ENCODE measurements around the gene KRTAP19-3. TPM values are rescaled to one million over a fixed set of nuclear protein-coding genes. Genes with fewer than 3 reads are reported as not detected.
"Not testable (repeated sequence)": the region's sequence is repeated elsewhere in the genome, so short reads cannot be mapped to it uniquely, and the experiment has no call there.

KRTAP19-3 gene
- polyA plus RNA-seq = not detected

DNA sequence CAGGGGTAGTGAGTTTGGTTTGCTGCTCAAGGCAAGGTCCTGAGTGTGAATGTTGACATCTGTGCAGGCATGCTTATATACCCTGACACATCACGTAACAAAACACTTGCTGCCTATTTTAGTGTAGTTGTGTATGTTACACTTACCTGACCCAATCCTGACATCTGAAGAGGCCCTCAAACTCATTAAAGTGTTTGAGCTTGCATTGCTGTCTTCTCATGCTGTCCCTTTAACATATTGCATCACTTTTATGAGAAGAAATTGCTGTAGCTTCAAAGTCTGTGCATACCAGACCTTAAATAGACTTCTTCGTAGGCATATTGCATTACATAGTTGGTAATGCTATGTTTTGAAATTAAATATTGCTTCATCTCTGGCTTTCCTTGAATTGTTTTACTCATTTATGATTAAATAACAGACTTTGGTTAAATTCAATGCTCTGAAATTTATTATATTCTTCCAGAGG lies at the start of gene KRTAP19-3:
TSS of gene KRTAP19-3 (minus strand) at position 51 of the 466 bp plus-strand sequence. CDS start 56 bp downstream, outside the sequence.
- no peak within 1 kb of the TSS for H3K4me3 Mint-ChIP-seq
- no peaks in the 10 kb centered on the region for H3K4me1 Mint-ChIP-seq
- H3K27me3 Mint-ChIP-seq = no peaks in the 10 kb centered on the region
- no peaks in the 10 kb centered on the region for H3K36me3 Mint-ChIP-seq
- H3K27ac Mint-ChIP-seq = no peak within 1 kb of the TSS
- H3K9me3 Mint-ChIP-seq = peaks cover 0 to 13% (median 4%) of the 10 kb centered on the region in 3 donors

DNA sequence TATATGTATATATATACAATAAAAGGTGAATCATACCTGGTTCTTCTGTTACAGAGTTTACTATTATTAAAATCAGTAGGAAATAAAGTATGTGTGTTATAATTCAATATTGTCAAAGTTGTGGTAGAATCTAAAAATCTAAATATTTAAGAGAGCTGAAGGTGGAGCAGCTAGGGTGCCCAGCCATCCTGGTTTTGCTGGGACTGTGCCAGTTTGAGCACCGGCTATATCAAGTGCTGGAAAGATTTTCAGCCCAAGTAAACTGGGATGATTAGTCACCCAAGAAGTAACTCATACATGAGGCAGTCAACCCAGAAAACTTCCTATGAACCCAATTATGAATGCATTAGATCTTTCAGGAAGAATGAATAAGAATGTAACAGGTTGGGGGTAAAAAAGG lies 27.1 kb upstream of the KRTAP19-3 start:
- H3K4me3 Mint-ChIP-seq = no peak overlapping the region
- peaks cover 2% of the 10 kb centered on the region for H3K36me3 Mint-ChIP-seq
- peaks cover 0 to 1% (median 0%) of the 10 kb centered on the region in 3 donors for H3K4me1 Mint-ChIP-seq
- peaks cover 0 to 11% (median 4%) of the 10 kb centered on the region in 3 donors for H3K9me3 Mint-ChIP-seq
- no peak overlapping the region for H3K27ac Mint-ChIP-seq
- H3K27me3 Mint-ChIP-seq = no peaks in the 10 kb centered on the region

DNA sequence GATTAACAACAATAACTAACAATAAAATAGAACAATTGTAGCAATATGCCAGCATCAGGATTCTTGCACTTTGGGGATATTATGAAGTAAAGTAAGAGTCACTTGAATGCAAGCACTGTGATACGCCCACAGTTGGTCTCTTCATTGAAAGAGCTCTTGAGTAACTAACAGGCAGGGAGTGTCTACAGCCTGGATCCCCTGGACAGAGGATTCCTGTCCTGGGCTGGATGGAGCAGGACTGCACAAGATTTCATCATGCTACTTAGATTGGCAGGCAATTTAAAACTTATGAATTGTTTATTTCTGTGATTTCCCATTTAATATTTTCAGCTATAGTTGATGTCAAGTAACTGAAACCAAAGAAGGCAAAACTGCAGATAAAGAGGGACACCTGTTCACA lies 23.9 kb upstream of the KRTAP19-3 start:
- peaks cover 0 to 1% (median 0%) of the 10 kb centered on the region in 3 donors for H3K4me1 Mint-ChIP-seq
- H3K4me3 Mint-ChIP-seq = no peak overlapping the region
- H3K36me3 Mint-ChIP-seq = no peaks in the 10 kb centered on the region
- H3K27ac Mint-ChIP-seq = no peak overlapping the region
- H3K27me3 Mint-ChIP-seq = no peaks in the 10 kb centered on the region
- H3K9me3 Mint-ChIP-seq = peaks cover 0 to 8% (median 4%) of the 10 kb centered on the region in 3 donors

- not testable (repeated sequence) for H3K9me3 Mint-ChIP-seq, H3K4me3 Mint-ChIP-seq, H3K27me3 Mint-ChIP-seq, H3K36me3 Mint-ChIP-seq, H3K4me1 Mint-ChIP-seq, H3K27ac Mint-ChIP-seq
These were observed 13.9 kb upstream of the KRTAP19-3 start for GRCh38 chr21:30505621-30506205.

DNA sequence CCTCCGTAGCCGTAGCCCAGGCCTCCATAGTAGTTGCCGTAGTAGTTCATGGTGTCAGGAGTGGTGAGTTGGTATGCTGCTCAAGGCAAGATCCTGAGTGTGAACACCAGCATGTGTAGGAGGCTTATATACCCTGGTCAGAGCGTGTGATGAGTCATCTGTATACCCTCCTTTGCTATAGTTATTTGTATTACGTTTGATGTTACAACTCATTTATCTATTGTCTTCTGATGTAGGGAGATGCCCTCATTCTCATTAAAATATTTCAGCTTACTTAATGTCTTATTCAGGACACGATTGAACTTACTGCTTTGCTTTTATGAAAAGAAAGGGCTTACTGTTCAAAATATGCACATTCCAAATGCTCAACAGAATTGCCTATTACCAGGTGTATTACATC lies 10.2 kb upstream of the KRTAP19-3 start, which contains the start of gene KRTAP19-5:
TSS of gene KRTAP19-5 (minus strand) at position 101 of the 400 bp plus-strand sequence. CDS start at position 50, 51 bp downstream.
- H3K36me3 Mint-ChIP-seq = no peaks in the 10 kb centered on the region
- H3K4me3 Mint-ChIP-seq = no peak within 1 kb of the TSS
- no peak within 1 kb of the TSS for H3K27ac Mint-ChIP-seq
- no peaks in the 10 kb centered on the region for H3K4me1 Mint-ChIP-seq
- H3K27me3 Mint-ChIP-seq = no peaks in the 10 kb centered on the region
- peaks cover 0 to 4% (median 0%) of the 10 kb centered on the region in 3 donors for H3K9me3 Mint-ChIP-seq

DNA sequence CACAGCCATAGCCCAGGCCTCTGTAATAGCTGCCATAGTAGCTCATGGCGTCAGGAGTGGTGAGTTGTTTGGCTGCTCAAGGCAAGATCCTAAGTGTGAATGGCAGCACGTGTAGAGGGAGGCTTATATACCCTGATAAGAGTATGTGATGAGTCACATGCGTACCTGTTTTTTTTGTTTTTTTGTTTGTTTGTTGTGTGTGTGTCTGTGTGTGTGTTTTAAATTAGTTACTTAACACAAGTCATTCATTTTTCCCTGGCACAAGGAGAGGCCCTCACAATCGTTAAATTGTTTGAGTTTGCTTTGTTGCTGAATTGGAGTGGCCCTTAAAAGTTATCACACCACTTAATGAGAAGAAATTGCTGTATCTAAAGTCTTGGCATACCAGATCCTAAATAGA lies 5.3 kb upstream of the KRTAP19-3 start, which contains the start of gene KRTAP19-4:
TSS of gene KRTAP19-4 (minus strand) at position 101 of the 400 bp plus-strand sequence. CDS start at position 46, 55 bp downstream.
- Mint-ChIP-seq H3K27ac (no peak within 1 kb of the TSS), H3K4me1 (no peaks in the 10 kb centered on the region), H3K27me3 (no peaks in the 10 kb centered on the region), H3K36me3 (no peaks in the 10 kb centered on the region), H3K9me3 (peaks cover 0 to 4% (median 0%) of the 10 kb centered on the region in 3 donors), H3K4me3 (no peak within 1 kb of the TSS)

GRCh38 chr21:30487336-30487735 lies 4.5 kb downstream of the KRTAP19-3 start, which contains the start of gene KRTAP19-2:
TSS of gene KRTAP19-2 (minus strand) at chr21:30487436. CDS start at chr21:30487348, 88 bp downstream.
- Mint-ChIP-seq H3K27me3 (no peaks in the 10 kb centered on the region), H3K36me3 (no peaks in the 10 kb centered on the region), H3K4me3 (no peak within 1 kb of the TSS), H3K9me3 (peaks cover 3 to 25% (median 5%) of the 10 kb centered on the region in 3 donors), H3K27ac (no peak within 1 kb of the TSS), H3K4me1 (no peaks in the 10 kb centered on the region)

DNA sequence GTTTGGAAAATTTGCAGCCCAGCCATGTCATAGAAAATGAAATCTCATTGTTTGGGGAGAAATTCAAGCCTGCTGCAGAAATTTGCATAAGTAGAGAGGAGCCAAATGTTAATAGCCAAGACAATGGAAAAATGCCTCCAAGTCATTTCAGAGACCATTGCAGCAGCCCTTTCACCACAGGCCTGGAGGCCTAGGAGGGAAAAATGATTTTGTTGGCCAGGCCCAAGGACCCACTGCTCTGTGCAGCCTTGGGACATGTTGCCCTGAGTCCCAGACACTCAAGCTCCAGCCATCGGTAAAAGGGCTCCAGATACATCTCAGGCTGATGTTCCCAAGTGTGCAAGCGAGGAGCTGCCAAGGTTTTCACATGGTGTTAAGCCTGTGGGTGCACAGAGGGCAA lies 5.6 kb downstream of the KRTAP19-3 start:
- no peaks in the 10 kb centered on the region for H3K27me3 Mint-ChIP-seq
- no peaks in the 10 kb centered on the region for H3K4me1 Mint-ChIP-seq
- no peak overlapping the region for H3K27ac Mint-ChIP-seq
- H3K36me3 Mint-ChIP-seq = no peaks in the 10 kb centered on the region
- H3K9me3 Mint-ChIP-seq = peaks cover 3 to 25% (median 5%) of the 10 kb centered on the region in 3 donors
- no peak overlapping the region for H3K4me3 Mint-ChIP-seq

GRCh38 chr21:30482130-30482529 lies 9.7 kb downstream of the KRTAP19-3 start:
- Mint-ChIP-seq H3K27me3 (no peaks in the 10 kb centered on the region), H3K9me3 (peaks cover 1 to 17% (median 6%) of the 10 kb centered on the region in 3 donors), H3K4me3 (no peak overlapping the region), H3K27ac (no peak overlapping the region), H3K4me1 (no peaks in the 10 kb centered on the region), H3K36me3 (no peaks in the 10 kb centered on the region)

DNA sequence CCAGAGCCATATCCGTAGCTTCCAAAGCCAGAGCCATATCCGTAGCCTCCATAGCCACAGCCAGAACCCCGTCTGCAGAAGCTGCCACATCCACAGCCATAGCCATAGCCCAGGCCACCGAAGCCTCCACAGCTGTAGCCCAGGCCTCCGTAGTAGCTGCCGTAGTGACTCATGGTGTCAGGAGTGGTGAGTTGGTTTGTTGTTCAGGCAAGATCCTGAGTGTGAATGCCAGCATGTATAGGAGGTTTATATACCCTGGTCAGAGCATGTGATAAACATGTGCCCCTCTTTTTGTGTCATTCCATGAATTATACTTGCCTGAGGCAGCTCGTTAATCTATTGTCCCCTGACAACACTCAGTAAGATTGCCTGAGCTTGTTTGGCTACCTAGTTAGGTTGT lies 11.7 kb downstream of the KRTAP19-3 start, which contains the start of gene KRTAP19-1:
TSS of gene KRTAP19-1 (minus strand) at position 223 of the 400 bp plus-strand sequence. CDS start at position 173, 50 bp downstream.
- Mint-ChIP-seq H3K27ac (no peak within 1 kb of the TSS), H3K9me3 (peaks cover 0 to 3% (median 3%) of the 10 kb centered on the region in 3 donors), H3K27me3 (no peaks in the 10 kb centered on the region), H3K4me3 (no peak within 1 kb of the TSS), H3K36me3 (no peaks in the 10 kb centered on the region), H3K4me1 (no peaks in the 10 kb centered on the region)

DNA sequence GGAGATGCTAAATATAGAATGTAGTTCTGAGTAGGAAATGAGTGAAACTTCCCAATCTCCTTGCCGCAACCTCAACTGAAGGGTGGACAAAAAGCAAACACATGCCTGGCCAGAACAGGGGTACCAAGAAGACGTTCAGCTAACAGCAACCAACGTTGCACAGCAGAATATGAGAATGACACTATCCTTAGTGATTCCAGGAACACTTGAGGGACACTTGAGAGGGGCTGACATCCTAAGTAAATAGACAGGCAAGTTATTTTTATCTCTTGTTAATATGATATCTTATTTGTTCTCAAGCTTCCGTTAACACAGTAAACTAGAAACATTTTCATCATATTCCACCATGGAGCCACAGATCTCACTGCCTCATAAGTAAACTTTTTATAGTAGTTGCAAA lies 12.6 kb downstream of the KRTAP19-3 start:
- no peaks in the 10 kb centered on the region for H3K27me3 Mint-ChIP-seq
- no peak overlapping the region for H3K27ac Mint-ChIP-seq
- H3K36me3 Mint-ChIP-seq = no peaks in the 10 kb centered on the region
- H3K9me3 Mint-ChIP-seq = peaks cover 0 to 3% (median 0%) of the 10 kb centered on the region in 3 donors
- H3K4me3 Mint-ChIP-seq = no peak overlapping the region
- no peaks in the 10 kb centered on the region for H3K4me1 Mint-ChIP-seq

GRCh38 chr21:30478004-30478403 lies 13.8 kb downstream of the KRTAP19-3 start:
- H3K36me3 Mint-ChIP-seq = no peaks in the 10 kb centered on the region
- no peak overlapping the region for H3K27ac Mint-ChIP-seq
- peaks cover 0 to 3% (median 0%) of the 10 kb centered on the region in 3 donors for H3K9me3 Mint-ChIP-seq
- H3K4me1 Mint-ChIP-seq = no peaks in the 10 kb centered on the region
- no peaks in the 10 kb centered on the region for H3K27me3 Mint-ChIP-seq
- no peak overlapping the region for H3K4me3 Mint-ChIP-seq

DNA sequence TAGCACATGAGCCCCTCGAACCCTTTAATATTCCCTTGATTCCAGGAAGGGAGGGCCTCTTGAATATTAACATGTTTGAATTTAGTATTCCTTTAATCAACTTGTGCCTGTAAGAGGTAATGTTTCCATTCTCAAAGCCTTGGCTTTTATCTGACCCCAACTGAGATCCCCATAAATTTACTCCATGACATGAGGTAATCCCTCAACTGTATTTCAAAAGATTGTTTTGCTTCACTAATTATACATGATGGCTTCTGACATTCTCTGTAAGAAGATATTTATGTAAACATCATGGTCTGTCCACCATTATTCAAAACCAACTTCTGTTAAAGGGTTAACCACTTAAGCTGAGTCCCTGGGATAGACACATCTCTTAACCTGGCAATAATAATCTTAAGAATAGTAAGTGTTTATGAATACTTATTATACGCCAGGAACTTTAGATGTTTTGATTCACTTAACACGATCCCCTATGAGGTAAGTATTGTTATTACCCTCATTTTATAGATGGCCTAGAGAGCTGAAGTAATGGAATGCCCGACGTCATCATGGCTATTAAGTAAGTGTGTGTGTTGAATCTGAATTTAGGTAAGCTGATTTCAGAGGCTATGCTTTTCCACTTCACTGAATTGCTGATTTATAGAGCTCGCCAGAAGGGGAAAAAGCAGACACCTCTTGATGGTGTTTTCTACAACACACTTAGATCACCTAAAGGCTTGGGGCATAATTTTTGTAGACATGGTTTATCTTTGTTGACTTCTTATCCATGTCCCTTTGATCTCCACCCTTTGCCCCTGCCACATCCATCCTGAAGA lies 22.7 kb downstream of the KRTAP19-3 start:
- Mint-ChIP-seq H3K9me3 (peaks cover 0 to 8% (median 4%) of the 10 kb centered on the region in 3 donors), H3K4me1 (no peaks in the 10 kb centered on the region), H3K36me3 (no peaks in the 10 kb centered on the region), H3K27me3 (no peaks in the 10 kb centered on the region), H3K4me3 (no peak overlapping the region), H3K27ac (no peak overlapping the region)

DNA sequence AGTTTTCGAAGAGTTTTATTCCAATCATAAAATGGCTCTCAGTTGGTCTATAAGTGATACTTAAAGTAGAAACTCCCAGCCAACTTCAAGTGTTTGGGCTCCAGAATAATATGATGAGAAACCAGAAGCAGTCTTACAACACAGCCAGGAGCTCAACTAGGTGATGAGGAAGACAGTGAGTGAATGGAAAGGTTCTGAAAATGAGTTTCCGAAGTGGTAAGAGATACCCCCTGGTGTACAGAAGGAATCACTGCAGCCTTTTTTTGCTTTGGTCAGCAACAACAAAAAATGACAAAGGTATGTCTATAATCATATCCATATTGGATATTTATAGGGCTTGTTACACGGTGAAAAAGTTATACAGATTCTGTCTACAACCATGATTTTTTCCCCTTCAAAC lies 28.1 kb downstream of the KRTAP19-3 start:
- Mint-ChIP-seq H3K9me3 (peaks cover 0 to 1% (median 0%) of the 10 kb centered on the region in 3 donors), H3K27ac (no peak overlapping the region), H3K27me3 (no peaks in the 10 kb centered on the region), H3K4me1 (no peaks in the 10 kb centered on the region), H3K4me3 (no peak overlapping the region), H3K36me3 (no peaks in the 10 kb centered on the region)

GRCh38 chr21:30448514-30448913 lies 43.3 kb downstream of the KRTAP19-3 start:
- H3K27me3 Mint-ChIP-seq = no peaks in the 10 kb centered on the region
- H3K27ac Mint-ChIP-seq = no peak overlapping the region
- no peaks in the 10 kb centered on the region for H3K36me3 Mint-ChIP-seq
- H3K4me3 Mint-ChIP-seq = no peak overlapping the region
- H3K9me3 Mint-ChIP-seq = peaks cover 0 to 3% (median 0%) of the 10 kb centered on the region in 3 donors
- peaks cover 0 to 1% (median 0%) of the 10 kb centered on the region in 3 donors for H3K4me1 Mint-ChIP-seq
